ENCODE measurements around the gene SORBS2. TPM values are rescaled to one million over a fixed set of nuclear protein-coding genes. Genes with fewer than 3 reads are reported as not detected.

SORBS2 gene
- total RNA-seq, 1 donor from 2014 or later: 33.6 TPM

DNA sequence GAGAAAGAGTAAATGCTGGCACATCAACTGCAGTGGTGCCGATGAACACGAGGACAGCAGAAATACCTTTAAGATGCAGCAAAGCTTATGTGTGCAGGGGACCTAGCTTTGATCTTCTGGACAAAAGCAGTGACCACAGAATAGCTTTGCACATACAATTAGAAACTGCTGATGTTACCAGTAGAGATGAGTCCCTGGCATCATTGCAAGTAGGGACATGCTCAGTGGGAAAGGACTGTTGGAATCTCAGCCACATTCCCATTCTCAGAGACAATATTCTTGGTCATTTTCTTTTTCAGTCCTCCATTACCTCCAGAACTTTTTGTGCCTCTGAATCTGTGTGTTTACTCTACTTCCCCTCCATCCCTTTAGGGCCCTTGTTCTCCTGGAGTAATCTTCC lies 259.7 kb downstream of the SORBS2 start:
- H3K9me3 Mint-ChIP-seq (ENCODE audit: unreplicated experiment): peaks cover 10% of the 10 kb centered on the region
- TF ChIP-seq, protein P1, sequence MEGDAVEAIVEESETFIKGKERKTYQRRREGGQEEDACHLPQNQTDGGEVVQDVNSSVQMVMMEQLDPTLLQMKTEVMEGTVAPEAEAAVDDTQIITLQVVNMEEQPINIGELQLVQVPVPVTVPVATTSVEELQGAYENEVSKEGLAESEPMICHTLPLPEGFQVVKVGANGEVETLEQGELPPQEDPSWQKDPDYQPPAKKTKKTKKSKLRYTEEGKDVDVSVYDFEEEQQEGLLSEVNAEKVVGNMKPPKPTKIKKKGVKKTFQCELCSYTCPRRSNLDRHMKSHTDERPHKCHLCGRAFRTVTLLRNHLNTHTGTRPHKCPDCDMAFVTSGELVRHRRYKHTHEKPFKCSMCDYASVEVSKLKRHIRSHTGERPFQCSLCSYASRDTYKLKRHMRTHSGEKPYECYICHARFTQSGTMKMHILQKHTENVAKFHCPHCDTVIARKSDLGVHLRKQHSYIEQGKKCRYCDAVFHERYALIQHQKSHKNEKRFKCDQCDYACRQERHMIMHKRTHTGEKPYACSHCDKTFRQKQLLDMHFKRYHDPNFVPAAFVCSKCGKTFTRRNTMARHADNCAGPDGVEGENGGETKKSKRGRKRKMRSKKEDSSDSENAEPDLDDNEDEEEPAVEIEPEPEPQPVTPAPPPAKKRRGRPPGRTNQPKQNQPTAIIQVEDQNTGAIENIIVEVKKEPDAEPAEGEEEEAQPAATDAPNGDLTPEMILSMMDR (IDR thresholded peaks at IDR 0.05): no peak
- no peak overlapping the region for H3K4me3 Mint-ChIP-seq (ENCODE audit: unreplicated experiment)
- no peak overlapping the region for H3K27ac Mint-ChIP-seq (ENCODE audit: unreplicated experiment)
- H3K27me3 Mint-ChIP-seq (ENCODE audit: unreplicated experiment): peaks cover 7% of the 10 kb centered on the region
- no peaks in the 10 kb centered on the region for H3K36me3 Mint-ChIP-seq (ENCODE audit: unreplicated experiment)
- no peaks in the 10 kb centered on the region for H3K4me1 Mint-ChIP-seq (ENCODE audit: unreplicated experiment)
- no peak for DNase-seq (ENCODE audit: extremely low spot score, unreplicated experiment)

- TF ChIP-seq, protein P1 (IDR thresholded peaks at IDR 0.05): no peak
- Mint-ChIP-seq H3K27me3 (ENCODE audit: unreplicated experiment) (peaks cover 7% of the 10 kb centered on the region), H3K27ac (ENCODE audit: unreplicated experiment) (no peak overlapping the region), H3K36me3 (ENCODE audit: unreplicated experiment) (no peaks in the 10 kb centered on the region), H3K4me3 (ENCODE audit: unreplicated experiment) (no peak overlapping the region), H3K9me3 (ENCODE audit: unreplicated experiment) (peaks cover under 1% of the 10 kb centered on the region), H3K4me1 (ENCODE audit: unreplicated experiment) (no peaks in the 10 kb centered on the region)
- DNase-seq (ENCODE audit: extremely low spot score, unreplicated experiment): no peak
Observed at GRCh38 chr4:185550933-185551332, 261.1 kb downstream of the SORBS2 start.

DNA sequence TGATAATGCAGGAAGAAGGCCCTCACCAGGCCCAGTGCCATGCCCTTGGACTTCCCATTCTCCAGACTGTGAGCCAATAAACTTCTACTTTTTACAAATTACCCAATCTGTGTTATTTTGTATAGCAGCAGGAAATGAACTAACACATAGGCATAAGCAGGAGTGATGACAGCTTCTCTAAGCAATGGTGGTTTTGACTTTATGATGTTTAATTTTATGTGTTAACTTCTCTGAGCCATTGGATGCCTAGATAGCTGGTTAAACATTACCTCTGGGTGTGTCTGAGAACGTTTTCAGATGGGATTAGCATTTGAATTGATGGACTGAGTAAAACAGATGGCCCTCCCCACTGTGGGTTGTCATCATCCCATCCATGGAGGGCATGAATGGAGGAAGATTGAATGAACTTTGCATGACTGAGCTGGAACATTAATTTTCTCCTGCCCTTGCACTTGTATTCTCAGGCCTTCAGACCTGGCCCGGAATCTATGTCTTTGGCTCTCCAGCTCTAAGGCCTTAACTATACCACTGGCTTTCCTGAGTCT lies 262.8 kb downstream of the SORBS2 start:
- DNase-seq (ENCODE audit: extremely low spot score, unreplicated experiment): no peak
- Mint-ChIP-seq H3K4me1 (ENCODE audit: unreplicated experiment) (no peaks in the 10 kb centered on the region), H3K36me3 (ENCODE audit: unreplicated experiment) (no peaks in the 10 kb centered on the region), H3K27me3 (ENCODE audit: unreplicated experiment) (peaks cover 4% of the 10 kb centered on the region), H3K4me3 (ENCODE audit: unreplicated experiment) (no peak overlapping the region), H3K9me3 (ENCODE audit: unreplicated experiment) (no peaks in the 10 kb centered on the region), H3K27ac (ENCODE audit: unreplicated experiment) (no peak overlapping the region)
- TF ChIP-seq, protein P1 (IDR thresholded peaks at IDR 0.05): no peak

GRCh38 chr4:185548587-185548986 lies 263.4 kb downstream of the SORBS2 start:
- no peaks in the 10 kb centered on the region for H3K4me1 Mint-ChIP-seq (ENCODE audit: unreplicated experiment)
- no peak overlapping the region for H3K4me3 Mint-ChIP-seq (ENCODE audit: unreplicated experiment)
- no peaks in the 10 kb centered on the region for H3K36me3 Mint-ChIP-seq (ENCODE audit: unreplicated experiment)
- H3K27me3 Mint-ChIP-seq (ENCODE audit: unreplicated experiment): peaks cover 4% of the 10 kb centered on the region
- DNase-seq (ENCODE audit: extremely low spot score, unreplicated experiment): no peak
- H3K27ac Mint-ChIP-seq (ENCODE audit: unreplicated experiment): no peak overlapping the region
- H3K9me3 Mint-ChIP-seq (ENCODE audit: unreplicated experiment): no peaks in the 10 kb centered on the region
- TF ChIP-seq, protein P1 (IDR thresholded peaks at IDR 0.05): no peak

GRCh38 chr4:185546335-185546734 lies 265.7 kb downstream of the SORBS2 start:
- Mint-ChIP-seq H3K36me3 (ENCODE audit: unreplicated experiment) (no peaks in the 10 kb centered on the region), H3K27me3 (ENCODE audit: unreplicated experiment) (peaks cover 17% of the 10 kb centered on the region), H3K4me1 (ENCODE audit: unreplicated experiment) (no peaks in the 10 kb centered on the region), H3K27ac (ENCODE audit: unreplicated experiment) (no peak overlapping the region), H3K9me3 (ENCODE audit: unreplicated experiment) (no peaks in the 10 kb centered on the region), H3K4me3 (ENCODE audit: unreplicated experiment) (no peak overlapping the region)
- TF ChIP-seq, protein P1 (IDR thresholded peaks at IDR 0.05): no peak
- DNase-seq (ENCODE audit: extremely low spot score, unreplicated experiment): no peak

All from osteocyte (in vitro differentiated cells).